ENCODE results near the gene CDYL2.

Gene CDYL2

GRCh38 chr16:80615735-80616134 is 188.7 kb downstream of the CDYL2 start:
- H4K91ac ChIP-seq (ENCODE audit: low read depth, low read length) = no peak overlapping the region
- no peak overlapping the region for H3K4me3 ChIP-seq (ENCODE audit: low read depth, low read length)
- H3K18ac ChIP-seq (ENCODE audit: low read length) = no peak overlapping the region
- no peak overlapping the region for H2BK12ac ChIP-seq (ENCODE audit: low read length)
- H2AFZ ChIP-seq (ENCODE audit: insufficient read depth, low read length, poor library complexity) = no peak overlapping the region
- H3K4ac ChIP-seq (ENCODE audit: low read depth, low read length) = no peak overlapping the region
- H3K4me1 ChIP-seq (ENCODE audit: control insufficient read depth in 1 of 2, insufficient read depth in 2 of 2, low read length in 2 of 2) = peaks cover 11% of the 10 kb centered on the region in 2 experiments
- H3K27ac ChIP-seq (ENCODE audit: low read depth, low read length) = no peak overlapping the region
- H3K36me3 ChIP-seq (ENCODE audit: control insufficient read depth in 1 of 2, insufficient read depth in 2 of 2, low read length in 2 of 2) = no peaks in the 10 kb centered on the region
- H4K12ac ChIP-seq (ENCODE audit: low read depth, low read length) = no peak overlapping the region
- H3K4me2 ChIP-seq (ENCODE audit: low read length) = no peak overlapping the region
- no peaks in the 10 kb centered on the region for H3K27me3 ChIP-seq (ENCODE audit: insufficient read depth, low read length)
- H3K14ac ChIP-seq (ENCODE audit: low read length) = no peak overlapping the region
- no peak overlapping the region for H2AK5ac ChIP-seq (ENCODE audit: low read length)
- H2BK120ac ChIP-seq (ENCODE audit: insufficient read depth, low read length, poor library complexity) = no peak overlapping the region
- peak in 1 of 2 donors; percentile 19 for DNase-seq
- no peak overlapping the region for H4K8ac ChIP-seq (ENCODE audit: low read depth, low read length)
- no peak overlapping the region for H3K9ac ChIP-seq (ENCODE audit: low read length)
- no peak overlapping the region for H2BK5ac ChIP-seq (ENCODE audit: low read depth, low read length, poor library complexity)
- peaks cover 32% of the 10 kb centered on the region for H3K9me3 ChIP-seq (ENCODE audit: insufficient read depth, low read depth, low read length)
- WGBS (ENCODE audit: extremely low coverage, insufficient coverage, insufficient read length) = no CpG with 5 or more reads among the region's 12 CpGs
- no peak overlapping the region for H3K23ac ChIP-seq (ENCODE audit: low read length)
- no peaks in the 10 kb centered on the region for H3K79me2 ChIP-seq (ENCODE audit: control insufficient read depth, insufficient read depth, low read length, poor library complexity)
- peaks cover 7% of the 10 kb centered on the region for H3K79me1 ChIP-seq (ENCODE audit: low read length)

GRCh38 chr16:80614908-80615671 is 189.3 kb downstream of the CDYL2 start:
- Histone ChIP-seq H3K36me3 (ENCODE audit: control insufficient read depth in 1 of 2, insufficient read depth in 2 of 2, low read length in 2 of 2) (no peaks in the 10 kb centered on the region), H2BK120ac (ENCODE audit: insufficient read depth, low read length, poor library complexity) (no peak overlapping the region), H4K91ac (ENCODE audit: low read depth, low read length) (no peak overlapping the region), H3K79me1 (ENCODE audit: low read length) (peaks cover 5% of the 10 kb centered on the region), H3K27ac (ENCODE audit: low read depth, low read length) (no peak overlapping the region), H3K4me3 (ENCODE audit: low read depth, low read length) (no peak overlapping the region), H2BK5ac (ENCODE audit: low read depth, low read length, poor library complexity) (no peak overlapping the region), H3K4ac (ENCODE audit: low read depth, low read length) (no peak overlapping the region), H4K8ac (ENCODE audit: low read depth, low read length) (no peak overlapping the region), H2AFZ (ENCODE audit: insufficient read depth, low read length, poor library complexity) (no peak overlapping the region), H3K79me2 (ENCODE audit: control insufficient read depth, insufficient read depth, low read length, poor library complexity) (no peaks in the 10 kb centered on the region), H3K18ac (ENCODE audit: low read length) (no peak overlapping the region), H3K4me2 (ENCODE audit: low read length) (no peak overlapping the region), H3K23ac (ENCODE audit: low read length) (no peak overlapping the region), H2AK5ac (ENCODE audit: low read length) (no peak overlapping the region), H3K4me1 (ENCODE audit: control insufficient read depth in 1 of 2, insufficient read depth in 2 of 2, low read length in 2 of 2) (peaks cover 8 to 9% of the 10 kb centered on the region in 2 experiments), H3K14ac (ENCODE audit: low read length) (no peak overlapping the region), H3K9ac (ENCODE audit: low read length) (no peak overlapping the region), H3K27me3 (ENCODE audit: insufficient read depth, low read length) (no peaks in the 10 kb centered on the region), H4K12ac (ENCODE audit: low read depth, low read length) (no peak overlapping the region), H2BK12ac (ENCODE audit: low read length) (no peak overlapping the region), H3K9me3 (ENCODE audit: insufficient read depth, low read depth, low read length) (peaks cover 33% of the 10 kb centered on the region)
- WGBS (ENCODE audit: extremely low coverage, insufficient coverage, insufficient read length) = no CpG with 5 or more reads among the region's 12 CpGs
- DNase-seq = peak; percentile 93 to 94

- no peak overlapping the region for H3K18ac ChIP-seq (ENCODE audit: low read length)
- H3K79me2 ChIP-seq (ENCODE audit: control insufficient read depth, insufficient read depth, low read length, poor library complexity) = no peaks in the 10 kb centered on the region
- H3K23ac ChIP-seq (ENCODE audit: low read length) = no peak overlapping the region
- H3K79me1 ChIP-seq (ENCODE audit: low read length) = no peaks in the 10 kb centered on the region
- H4K91ac ChIP-seq (ENCODE audit: low read depth, low read length) = no peak overlapping the region
- no peak overlapping the region for H3K9ac ChIP-seq (ENCODE audit: low read length)
- no peak overlapping the region for H2BK5ac ChIP-seq (ENCODE audit: low read depth, low read length, poor library complexity)
- no peak overlapping the region for H4K8ac ChIP-seq (ENCODE audit: low read depth, low read length)
- no CpG with 5 or more reads among the region's 13 CpGs for WGBS (ENCODE audit: extremely low coverage, insufficient coverage, insufficient read length)
- H2AK5ac ChIP-seq (ENCODE audit: low read length) = no peak overlapping the region
- H2BK120ac ChIP-seq (ENCODE audit: insufficient read depth, low read length, poor library complexity) = no peak overlapping the region
- no peak overlapping the region for H3K14ac ChIP-seq (ENCODE audit: low read length)
- H4K12ac ChIP-seq (ENCODE audit: low read depth, low read length) = no peak overlapping the region
- H3K4me2 ChIP-seq (ENCODE audit: low read length) = no peak overlapping the region
- no peak overlapping the region for H3K4ac ChIP-seq (ENCODE audit: low read depth, low read length)
- H2AFZ ChIP-seq (ENCODE audit: insufficient read depth, low read length, poor library complexity) = no peak overlapping the region
- H3K9me3 ChIP-seq (ENCODE audit: insufficient read depth, low read depth, low read length) = peaks cover 23% of the 10 kb centered on the region
- no peak overlapping the region for H2BK12ac ChIP-seq (ENCODE audit: low read length)
- H3K36me3 ChIP-seq (ENCODE audit: control insufficient read depth in 1 of 2, insufficient read depth in 2 of 2, low read length in 2 of 2) = no peaks in the 10 kb centered on the region
- H3K4me1 ChIP-seq (ENCODE audit: control insufficient read depth in 1 of 2, insufficient read depth in 2 of 2, low read length in 2 of 2) = peaks cover 0 to 2% of the 10 kb centered on the region in 2 experiments
- DNase-seq = no peak
- no peak overlapping the region for H3K27ac ChIP-seq (ENCODE audit: low read depth, low read length)
- no peak overlapping the region for H3K4me3 ChIP-seq (ENCODE audit: low read depth, low read length)
- no peaks in the 10 kb centered on the region for H3K27me3 ChIP-seq (ENCODE audit: insufficient read depth, low read length)
These were observed 191.9 kb downstream of the CDYL2 start for GRCh38 chr16:80612461-80613017.

- peaks cover 0 to 2% of the 10 kb centered on the region in 2 experiments for H3K4me1 ChIP-seq (ENCODE audit: control insufficient read depth in 1 of 2, insufficient read depth in 2 of 2, low read length in 2 of 2)
- no peaks in the 10 kb centered on the region for H3K27me3 ChIP-seq (ENCODE audit: insufficient read depth, low read length)
- no peak overlapping the region for H2BK5ac ChIP-seq (ENCODE audit: low read depth, low read length, poor library complexity)
- H3K18ac ChIP-seq (ENCODE audit: low read length) = no peak overlapping the region
- H2AFZ ChIP-seq (ENCODE audit: insufficient read depth, low read length, poor library complexity) = no peak overlapping the region
- no peak overlapping the region for H3K4ac ChIP-seq (ENCODE audit: low read depth, low read length)
- H3K9me3 ChIP-seq (ENCODE audit: insufficient read depth, low read depth, low read length) = peaks cover 27% of the 10 kb centered on the region
- H3K79me1 ChIP-seq (ENCODE audit: low read length) = no peaks in the 10 kb centered on the region
- no peak overlapping the region for H3K23ac ChIP-seq (ENCODE audit: low read length)
- H4K8ac ChIP-seq (ENCODE audit: low read depth, low read length) = no peak overlapping the region
- no peak overlapping the region for H3K27ac ChIP-seq (ENCODE audit: low read depth, low read length)
- no peak for DNase-seq
- no peak overlapping the region for H2AK5ac ChIP-seq (ENCODE audit: low read length)
- no peak overlapping the region for H3K4me2 ChIP-seq (ENCODE audit: low read length)
- H3K36me3 ChIP-seq (ENCODE audit: control insufficient read depth in 1 of 2, insufficient read depth in 2 of 2, low read length in 2 of 2) = no peaks in the 10 kb centered on the region
- no peak overlapping the region for H3K14ac ChIP-seq (ENCODE audit: low read length)
- no peak overlapping the region for H2BK120ac ChIP-seq (ENCODE audit: insufficient read depth, low read length, poor library complexity)
- no peak overlapping the region for H4K12ac ChIP-seq (ENCODE audit: low read depth, low read length)
- H3K4me3 ChIP-seq (ENCODE audit: low read depth, low read length) = no peak overlapping the region
- WGBS (ENCODE audit: extremely low coverage, insufficient coverage, insufficient read length) = no CpG with 5 or more reads among the region's 11 CpGs
- H4K91ac ChIP-seq (ENCODE audit: low read depth, low read length) = no peak overlapping the region
- H3K9ac ChIP-seq (ENCODE audit: low read length) = no peak overlapping the region
- no peak overlapping the region for H2BK12ac ChIP-seq (ENCODE audit: low read length)
- H3K79me2 ChIP-seq (ENCODE audit: control insufficient read depth, insufficient read depth, low read length, poor library complexity) = no peaks in the 10 kb centered on the region
These were observed 192.5 kb downstream of the CDYL2 start for GRCh38 chr16:80611930-80612327.
